Astrocyte (in vitro differentiated cells and primary cell): ENCODE data around the gene CARM1. TPM values are rescaled to one million over a fixed set of nuclear protein-coding genes. Genes with fewer than 3 reads are reported as not detected.
"Not testable (repeated sequence)": the region's sequence is repeated elsewhere in the genome, so short reads cannot be mapped to it uniquely, and the experiment has no call there.

ENCODE experiments used
- DNase-seq: peaks from one replicate; pipeline ENCODE4 v3.0.0-alpha.2; 2010; ENCODE audit warnings: low read depth
- FAIRE-seq: peaks from 2 replicates; lab custom pipeline; 2011; peaks lifted over from hg19 to GRCh38; lab: Jason Lieb, UNC
- H2AFZ ChIP-seq: 2 replicates; pipeline ENCODE4 v1.6.0; 2012; ENCODE audit warnings: low read depth, low read length, inconsistent platforms
- H3K27ac ChIP-seq: 2 replicates; pipeline ENCODE4 v1.5.1; 2011; ENCODE audit warnings: low read depth, low read length, inconsistent platforms
- H3K27me3 ChIP-seq: 2 replicates; pipeline ENCODE4 v1.6.0; 2011; ENCODE audit warnings: low read length, inconsistent platforms; ENCODE audit not compliant: insufficient read depth
- H3K36me3 ChIP-seq: 2 replicates; pipeline ENCODE4 v1.5.1; 2011; ENCODE audit warnings: low read length, inconsistent platforms; ENCODE audit not compliant: insufficient read depth
- H3K4me1 ChIP-seq: 2 replicates; pipeline ENCODE4 v1.5.1; 2011; ENCODE audit warnings: low read length, inconsistent platforms; ENCODE audit not compliant: insufficient read depth
- H3K4me2 ChIP-seq: 2 replicates; pipeline ENCODE4 v1.6.0; 2012; ENCODE audit warnings: low read length, inconsistent platforms
- H3K4me3 ChIP-seq: 2 replicates; pipeline ENCODE4 v1.5.1; 2011; ENCODE audit warnings: low read depth, mild to moderate bottlenecking, low read length, inconsistent platforms; ENCODE audit not compliant: insufficient read depth
- H3K79me2 ChIP-seq: 2 replicates; pipeline ENCODE4 v1.6.0; 2012; ENCODE audit warnings: mild to moderate bottlenecking, low read length, inconsistent platforms; ENCODE audit not compliant: insufficient read depth
- H3K9ac ChIP-seq: 2 replicates; pipeline ENCODE4 v1.6.0; 2012; ENCODE audit warnings: mild to moderate bottlenecking, low read length, inconsistent platforms
- H3K9me3 ChIP-seq: 2 replicates; pipeline ENCODE4 v1.5.1; 2012; ENCODE audit warnings: low read depth, mild to moderate bottlenecking, low read length, inconsistent platforms; ENCODE audit not compliant: insufficient read depth
- H4K20me1 ChIP-seq: 2 replicates; pipeline ENCODE4 v1.6.0; 2012; ENCODE audit warnings: low read length, inconsistent platforms; ENCODE audit not compliant: insufficient read depth
- H3K27ac Mint-ChIP-seq: one replicate; pipeline ENCODE4 v1.8.0; 2021; ENCODE audit warnings: mild to moderate bottlenecking, mixed read lengths; ENCODE audit not compliant: unreplicated experiment
- H3K27me3 Mint-ChIP-seq: one replicate; pipeline ENCODE4 v1.8.0; 2021; ENCODE audit warnings: low read depth, mixed read lengths; ENCODE audit not compliant: unreplicated experiment
- H3K36me3 Mint-ChIP-seq: one replicate; pipeline ENCODE4 v1.8.0; 2021; ENCODE audit warnings: low read depth, mixed read lengths; ENCODE audit not compliant: unreplicated experiment
- H3K4me1 Mint-ChIP-seq: one replicate; pipeline ENCODE4 v1.8.0; 2021; ENCODE audit warnings: low read depth, mixed read lengths; ENCODE audit not compliant: unreplicated experiment
- H3K4me3 Mint-ChIP-seq: one replicate; pipeline ENCODE4 v1.8.0; 2021; ENCODE audit warnings: mild to moderate bottlenecking, moderate library complexity, mixed read lengths; ENCODE audit not compliant: unreplicated experiment
- H3K9me3 Mint-ChIP-seq: one replicate; pipeline ENCODE4 v1.8.0; 2021; ENCODE audit warnings: mild to moderate bottlenecking, mixed read lengths; ENCODE audit not compliant: unreplicated experiment
- CTCF ChIP-seq: IDR thresholded peaks from 2 replicates; pipeline ENCODE4 v1.5.1; 2011; ENCODE audit warnings: low read depth, mild to moderate bottlenecking, inconsistent platforms, low read length, moderate library complexity; ENCODE audit not compliant: insufficient read depth
- EZH2 ChIP-seq: IDR thresholded peaks from 2 replicates; pipeline ENCODE4 v1.6.1; 2012; ENCODE audit warnings: mild to moderate bottlenecking, low read length, inconsistent platforms; ENCODE audit not compliant: insufficient read depth
- total RNA-seq: library from RNA; stranded (reverse); gene quantifications from 2 replicates; pipeline ENCODE4 v1.2.1, GENCODE V29; 2021

The CARM1 gene
- total RNA-seq, 1 donor from 2014 or later, result 62.6 TPM

- no peak overlapping the region for H2AFZ ChIP-seq
- Mint-ChIP-seq H3K36me3 (no peaks in the 10 kb centered on the region), H3K9me3 (no peaks in the 10 kb centered on the region), H3K27me3 (no peaks in the 10 kb centered on the region), H3K4me1 (peaks cover 2% of the 10 kb centered on the region), H3K27ac (no peak overlapping the region), H3K4me3 (no peak overlapping the region)
- TF ChIP-seq CTCF (no peak), EZH2 (no peak)
- DNase-seq (no peak), FAIRE-seq (no peak)
- H3K4me1 ChIP-seq, result no peaks in the 10 kb centered on the region
- H3K9me3 ChIP-seq, result no peaks in the 10 kb centered on the region
- H3K4me2 ChIP-seq, result no peak overlapping the region
- no peak overlapping the region for H3K27ac ChIP-seq
- H3K27me3 ChIP-seq, result no peaks in the 10 kb centered on the region
- H3K9ac ChIP-seq, result no peak overlapping the region
- no peaks in the 10 kb centered on the region for H4K20me1 ChIP-seq
- no peak overlapping the region for H3K4me3 ChIP-seq
- no peaks in the 10 kb centered on the region for H3K79me2 ChIP-seq
- no peaks in the 10 kb centered on the region for H3K36me3 ChIP-seq
Measured at GRCh38 chr19:10952809-10953208, 81.5 kb downstream of the CARM1 start.

GRCh38 chr19:10959277-10959968, 88.1 kb downstream of the CARM1 start:
- not testable (repeated sequence) for FAIRE-seq, H3K27me3 Mint-ChIP-seq, H2AFZ ChIP-seq, H3K27ac ChIP-seq, H3K9me3 ChIP-seq, H3K36me3 Mint-ChIP-seq, H3K27me3 ChIP-seq, H3K4me3 ChIP-seq, H3K4me1 Mint-ChIP-seq, DNase-seq, H3K9me3 Mint-ChIP-seq, H3K36me3 ChIP-seq
- Histone ChIP-seq H3K4me1 (peaks cover 13% of the 10 kb centered on the region), H3K9ac (peak overlapping the region; percentile 98), H4K20me1 (peaks cover 29% of the 10 kb centered on the region), H3K79me2 (peaks cover 41% of the 10 kb centered on the region), H3K4me2 (peak overlapping the region; percentile 90)
- H3K4me3 Mint-ChIP-seq, result peak overlapping the region; percentile 87
- peak overlapping the region; percentile 92 for H3K27ac Mint-ChIP-seq

GRCh38 chr19:10960314-10961072, 89.1 kb downstream of the CARM1 start, which contains the start of gene SMARCA4:
Gene SMARCA4, plus strand, starts transcription at chr19:10961030. Its CDS starts 23,122 bp downstream, at chr19:10984152.
- Histone ChIP-seq H3K4me3 (peak within 1 kb of the TSS; percentile 99), H3K4me1 (peaks cover 13% of the 10 kb centered on the region), H3K9ac (peak within 1 kb of the TSS; percentile 98), H3K27me3 (no peaks in the 10 kb centered on the region), H3K9me3 (no peaks in the 10 kb centered on the region), H3K79me2 (peaks cover 52% of the 10 kb centered on the region), H3K27ac (peak within 1 kb of the TSS; percentile 92), H4K20me1 (peaks cover 39% of the 10 kb centered on the region), H3K4me2 (peak within 1 kb of the TSS; percentile 97), H3K36me3 (no peaks in the 10 kb centered on the region), H2AFZ (peak within 1 kb of the TSS; percentile 91)
- no peak for TF ChIP-seq EZH2
- TF ChIP-seq CTCF, result no peak
- DNase-seq (peak; percentile 85), FAIRE-seq (no peak)
- no peaks in the 10 kb centered on the region for H3K9me3 Mint-ChIP-seq
- peaks cover 10% of the 10 kb centered on the region for H3K4me1 Mint-ChIP-seq
- H3K36me3 Mint-ChIP-seq, result peaks cover 2% of the 10 kb centered on the region
- H3K27ac Mint-ChIP-seq, result peak within 1 kb of the TSS; percentile 97
- H3K27me3 Mint-ChIP-seq, result no peaks in the 10 kb centered on the region
- H3K4me3 Mint-ChIP-seq, result peak within 1 kb of the TSS; percentile 97
